ENCODE data around the gene FCAMR.

The FCAMR gene

GRCh38 chr1:206992790-206993189 is 22.5 kb upstream of the FCAMR start:
- DNase-seq (ENCODE audit: low read depth), result no peak

GRCh38 chr1:206987873-206988272 is 17.6 kb upstream of the FCAMR start:
- no peak for DNase-seq (ENCODE audit: low read depth)

GRCh38 chr1:206986885-206987284 is 16.6 kb upstream of the FCAMR start:
- no peak for DNase-seq (ENCODE audit: low read depth)

GRCh38 chr1:206986402-206986801 is 16.1 kb upstream of the FCAMR start:
- no peak for DNase-seq (ENCODE audit: low read depth)

- no peak for DNase-seq (ENCODE audit: low read depth)
Observed at GRCh38 chr1:206985162-206985749, 15.0 kb upstream of the FCAMR start.

GRCh38 chr1:206982216-206982615 is 12.0 kb upstream of the FCAMR start:
- no peak for DNase-seq (ENCODE audit: low read depth)

- DNase-seq (ENCODE audit: low read depth), result peak; percentile 6
Observed at GRCh38 chr1:206979379-206980043, 9.3 kb upstream of the FCAMR start.

- DNase-seq (ENCODE audit: low read depth), result no peak
Observed at GRCh38 chr1:206978259-206978658, 8.0 kb upstream of the FCAMR start.

GRCh38 chr1:206975306-206975705 is 5.0 kb upstream of the FCAMR start:
- no peak for DNase-seq (ENCODE audit: low read depth)

- no peak for DNase-seq (ENCODE audit: low read depth)
Observed at GRCh38 chr1:206974140-206974539, 3.9 kb upstream of the FCAMR start.

GRCh38 chr1:206972728-206973127 is 2.5 kb upstream of the FCAMR start:
- no peak for DNase-seq (ENCODE audit: low read depth)

- DNase-seq (ENCODE audit: low read depth), result no peak
Observed at GRCh38 chr1:206971029-206971655, 882 bp upstream of the FCAMR start.

GRCh38 chr1:206969090-206969489 is 1.2 kb downstream of the FCAMR start:
- no peak for DNase-seq (ENCODE audit: low read depth)

GRCh38 chr1:206967096-206967849 is 3.0 kb downstream of the FCAMR start:
- DNase-seq (ENCODE audit: low read depth), result no peak

GRCh38 chr1:206965781-206966180 is 4.5 kb downstream of the FCAMR start:
- DNase-seq (ENCODE audit: low read depth), result no peak

GRCh38 chr1:206963740-206964139 is 6.5 kb downstream of the FCAMR start:
- DNase-seq (ENCODE audit: low read depth), result no peak

- no peak for DNase-seq (ENCODE audit: low read depth)
Observed at GRCh38 chr1:206963119-206963712, 7.0 kb downstream of the FCAMR start.

- DNase-seq (ENCODE audit: low read depth), result no peak
Observed at GRCh38 chr1:206962272-206962671, 8.0 kb downstream of the FCAMR start.

- no peak for DNase-seq (ENCODE audit: low read depth)
Observed at GRCh38 chr1:206961668-206962067, 8.6 kb downstream of the FCAMR start.

- DNase-seq (ENCODE audit: low read depth), result no peak
Observed at GRCh38 chr1:206960676-206961386, 9.4 kb downstream of the FCAMR start.

- DNase-seq (ENCODE audit: low read depth), result no peak
Observed at GRCh38 chr1:206958144-206958543, 12.1 kb downstream of the FCAMR start.

GRCh38 chr1:206957639-206958038 is 12.6 kb downstream of the FCAMR start:
- no peak for DNase-seq (ENCODE audit: low read depth)

Measured in fibroblast of the conjunctiva (primary cell).